ENCODE measurements around the gene GATA6.

The GATA6 gene

DNA sequence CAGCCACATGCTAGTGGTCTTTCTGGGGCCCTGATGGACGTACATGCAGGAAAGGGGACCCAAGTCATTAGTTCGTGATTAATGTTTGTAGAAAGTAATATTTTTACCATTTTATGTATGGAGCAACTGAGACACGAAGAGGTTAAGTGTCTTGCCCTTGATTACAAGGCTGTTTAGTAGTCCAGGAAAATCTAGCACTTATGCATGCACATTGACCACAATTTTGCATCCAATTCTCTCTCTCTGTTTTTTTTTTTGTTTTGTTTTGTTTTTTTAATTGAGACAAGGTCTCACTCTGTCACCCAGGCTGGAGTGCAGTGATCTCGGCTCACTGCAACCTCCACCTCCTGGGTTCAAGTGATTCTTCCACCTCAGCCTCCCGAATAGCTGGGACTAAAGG, 8.3 kb upstream of the GATA6 start:
- Histone ChIP-seq H3K9me3 (ENCODE audit: severe bottlenecking) (no peaks in the 10 kb centered on the region), H3K4me3 (ENCODE audit: severe bottlenecking) (no peak overlapping the region), H3K4me1 (ENCODE audit: insufficient read depth, poor library complexity, severe bottlenecking) (no peaks in the 10 kb centered on the region), H3K36me3 (ENCODE audit: low read depth) (no peaks in the 10 kb centered on the region), H3K27ac (ENCODE audit: poor library complexity, severe bottlenecking) (no peak overlapping the region), H3K27me3 (ENCODE audit: insufficient read depth, poor library complexity, severe bottlenecking) (peaks cover 29% of the 10 kb centered on the region)
- no peak for ATAC-seq (ENCODE audit: low read depth)
- TF ChIP-seq, protein P1, sequence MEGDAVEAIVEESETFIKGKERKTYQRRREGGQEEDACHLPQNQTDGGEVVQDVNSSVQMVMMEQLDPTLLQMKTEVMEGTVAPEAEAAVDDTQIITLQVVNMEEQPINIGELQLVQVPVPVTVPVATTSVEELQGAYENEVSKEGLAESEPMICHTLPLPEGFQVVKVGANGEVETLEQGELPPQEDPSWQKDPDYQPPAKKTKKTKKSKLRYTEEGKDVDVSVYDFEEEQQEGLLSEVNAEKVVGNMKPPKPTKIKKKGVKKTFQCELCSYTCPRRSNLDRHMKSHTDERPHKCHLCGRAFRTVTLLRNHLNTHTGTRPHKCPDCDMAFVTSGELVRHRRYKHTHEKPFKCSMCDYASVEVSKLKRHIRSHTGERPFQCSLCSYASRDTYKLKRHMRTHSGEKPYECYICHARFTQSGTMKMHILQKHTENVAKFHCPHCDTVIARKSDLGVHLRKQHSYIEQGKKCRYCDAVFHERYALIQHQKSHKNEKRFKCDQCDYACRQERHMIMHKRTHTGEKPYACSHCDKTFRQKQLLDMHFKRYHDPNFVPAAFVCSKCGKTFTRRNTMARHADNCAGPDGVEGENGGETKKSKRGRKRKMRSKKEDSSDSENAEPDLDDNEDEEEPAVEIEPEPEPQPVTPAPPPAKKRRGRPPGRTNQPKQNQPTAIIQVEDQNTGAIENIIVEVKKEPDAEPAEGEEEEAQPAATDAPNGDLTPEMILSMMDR (IDR thresholded peaks at IDR 0.05; ENCODE audit: poor library complexity, severe bottlenecking) = no peak
- DNase-seq (ENCODE audit: low spot score) = no peak

DNA sequence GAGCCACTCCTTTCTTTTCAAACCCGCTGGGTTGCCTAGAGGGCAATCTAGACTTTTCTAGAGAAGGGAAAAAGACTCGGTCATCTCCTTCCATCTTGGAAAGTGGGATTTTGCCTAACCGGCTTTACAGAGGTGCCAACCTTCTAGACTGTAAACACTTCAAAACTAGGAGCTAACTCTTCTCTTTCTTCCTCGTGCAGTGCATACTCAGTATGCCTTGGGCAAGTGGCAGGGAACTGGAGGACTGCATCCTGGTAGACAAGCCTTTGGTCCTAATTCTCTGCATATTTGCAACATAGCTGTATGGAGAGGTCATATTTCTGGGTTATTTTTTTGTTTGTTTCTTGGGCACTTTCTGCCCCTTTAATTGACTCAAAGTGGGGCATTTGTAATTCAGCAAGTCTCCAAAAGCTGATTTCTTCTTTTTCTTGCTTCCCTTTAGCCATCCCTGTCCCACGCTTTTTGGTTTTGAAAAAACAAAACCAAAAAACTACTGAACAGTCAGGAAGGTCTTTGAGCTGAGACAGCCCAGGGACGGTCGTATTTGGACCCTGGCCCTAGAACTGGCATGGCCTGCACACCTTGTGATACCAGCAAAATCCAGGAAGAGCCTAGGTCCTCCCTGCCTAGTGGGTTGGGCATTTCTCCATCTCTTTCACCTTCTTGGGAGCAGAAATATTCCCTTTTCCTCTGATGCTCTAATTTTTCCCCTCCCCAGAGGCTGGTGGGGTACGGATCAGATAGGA, 5.8 kb upstream of the GATA6 start:
- Histone ChIP-seq H3K27ac (ENCODE audit: poor library complexity, severe bottlenecking) (no peak overlapping the region), H3K9me3 (ENCODE audit: severe bottlenecking) (no peaks in the 10 kb centered on the region), H3K27me3 (ENCODE audit: insufficient read depth, poor library complexity, severe bottlenecking) (peaks cover 54% of the 10 kb centered on the region), H3K4me3 (ENCODE audit: severe bottlenecking) (no peak overlapping the region), H3K4me1 (ENCODE audit: insufficient read depth, poor library complexity, severe bottlenecking) (peaks cover 8% of the 10 kb centered on the region), H3K36me3 (ENCODE audit: low read depth) (no peaks in the 10 kb centered on the region)
- ATAC-seq (ENCODE audit: low read depth) (no peak), DNase-seq (ENCODE audit: low spot score) (no peak)
- TF ChIP-seq, protein P1 (IDR thresholded peaks at IDR 0.05; ENCODE audit: poor library complexity, severe bottlenecking) = no peak

DNA sequence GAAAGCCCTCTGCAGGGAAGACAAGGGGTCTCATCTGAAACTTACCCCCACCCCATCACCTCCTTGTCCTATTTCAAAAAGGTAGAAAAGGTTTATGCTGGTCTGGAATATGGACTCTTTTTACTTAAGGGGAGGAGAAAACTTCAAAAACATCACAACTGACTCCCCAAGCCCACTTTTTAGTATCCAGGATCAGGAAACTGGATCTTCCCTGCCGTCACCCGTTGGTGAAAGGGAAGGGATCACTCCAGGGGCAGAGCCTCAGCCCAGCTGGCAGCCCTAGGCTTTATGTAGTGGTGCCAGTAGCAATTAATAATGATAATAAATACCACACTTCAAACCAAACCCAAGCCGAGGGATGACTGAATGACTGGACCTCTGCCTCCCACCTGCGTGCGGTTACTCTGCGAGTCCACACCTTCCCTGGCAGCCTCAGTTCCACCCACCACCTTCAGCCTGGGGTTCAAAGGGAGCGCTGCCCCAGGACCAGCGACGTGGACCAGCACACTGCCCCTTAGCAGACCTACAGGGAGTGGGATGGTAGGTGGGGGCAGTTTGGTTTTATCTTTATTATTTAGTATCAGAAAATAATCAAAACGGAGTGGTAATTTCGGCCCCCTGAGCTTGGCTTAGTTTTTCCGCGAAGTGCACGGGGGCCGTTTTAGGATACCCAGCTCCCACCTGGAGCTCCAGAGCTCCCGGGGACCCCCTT, 4.9 kb upstream of the GATA6 start:
- DNase-seq (ENCODE audit: low spot score) (no peak), ATAC-seq (ENCODE audit: low read depth) (no peak)
- Histone ChIP-seq H3K27me3 (ENCODE audit: insufficient read depth, poor library complexity, severe bottlenecking) (peaks cover 55% of the 10 kb centered on the region), H3K9me3 (ENCODE audit: severe bottlenecking) (no peaks in the 10 kb centered on the region), H3K4me1 (ENCODE audit: insufficient read depth, poor library complexity, severe bottlenecking) (peaks cover 9% of the 10 kb centered on the region), H3K4me3 (ENCODE audit: severe bottlenecking) (no peak overlapping the region), H3K36me3 (ENCODE audit: low read depth) (no peaks in the 10 kb centered on the region), H3K27ac (ENCODE audit: poor library complexity, severe bottlenecking) (no peak overlapping the region)
- TF ChIP-seq, protein P1 (IDR thresholded peaks at IDR 0.05; ENCODE audit: poor library complexity, severe bottlenecking) = no peak

DNA sequence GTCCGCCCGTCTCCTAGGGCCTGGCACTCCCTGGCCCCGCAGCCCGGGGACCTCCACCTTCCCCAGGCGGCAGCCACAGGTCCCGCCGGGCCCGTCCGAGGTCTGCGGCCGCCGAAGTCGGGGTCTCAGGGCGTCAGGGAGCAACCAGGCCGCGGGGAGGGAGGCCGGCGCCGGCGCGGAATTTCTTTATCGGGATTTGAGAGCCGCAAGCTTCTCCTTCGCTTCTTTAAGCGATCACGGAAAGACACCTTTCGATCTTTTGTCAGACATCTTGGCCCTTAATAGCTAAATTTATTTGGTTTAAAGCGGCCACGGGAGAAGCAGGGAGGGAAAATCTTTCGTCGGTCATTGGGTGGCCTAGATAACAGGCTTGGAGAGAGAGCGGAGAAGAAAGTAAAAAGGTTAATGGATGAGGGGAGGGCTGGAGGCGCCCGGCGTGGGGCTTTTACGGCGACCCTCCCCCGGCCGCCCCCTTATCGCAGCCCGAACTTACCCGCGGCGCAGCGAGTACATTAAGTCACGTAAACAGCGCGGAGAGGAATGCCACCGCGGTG, 4.3 kb upstream of the GATA6 start:
- DNase-seq (ENCODE audit: low spot score) (no peak), ATAC-seq (ENCODE audit: low read depth) (no peak)
- no peak overlapping the region for H3K27ac ChIP-seq (ENCODE audit: poor library complexity, severe bottlenecking)
- H3K27me3 ChIP-seq (ENCODE audit: insufficient read depth, poor library complexity, severe bottlenecking) = peaks cover 55% of the 10 kb centered on the region
- H3K9me3 ChIP-seq (ENCODE audit: severe bottlenecking) = no peaks in the 10 kb centered on the region
- H3K4me1 ChIP-seq (ENCODE audit: insufficient read depth, poor library complexity, severe bottlenecking) = peaks cover 9% of the 10 kb centered on the region
- no peak overlapping the region for H3K4me3 ChIP-seq (ENCODE audit: severe bottlenecking)
- no peaks in the 10 kb centered on the region for H3K36me3 ChIP-seq (ENCODE audit: low read depth)
- TF ChIP-seq, protein P1 (IDR thresholded peaks at IDR 0.05; ENCODE audit: poor library complexity, severe bottlenecking) = no peak

Data from RWPE2 (cell line).